GM21381 (cell line): ENCODE results near the gene IQSEC1.

Experiments used
- ATAC-seq: cut with Tn5 transposase; IDR thresholded peaks from one replicate; pipeline ENCODE4 v1.9.1; 2021; ENCODE audit warnings: mild to moderate bottlenecking, moderate library complexity; ENCODE audit not compliant: unreplicated experiment

IQSEC1 gene

GRCh38 chr3:12961007-12961696 lies 112.1 kb downstream of the IQSEC1 start:
- no peak for ATAC-seq

- ATAC-seq: no peak
These were observed 112.7 kb downstream of the IQSEC1 start for GRCh38 chr3:12960497-12960896.

DNA sequence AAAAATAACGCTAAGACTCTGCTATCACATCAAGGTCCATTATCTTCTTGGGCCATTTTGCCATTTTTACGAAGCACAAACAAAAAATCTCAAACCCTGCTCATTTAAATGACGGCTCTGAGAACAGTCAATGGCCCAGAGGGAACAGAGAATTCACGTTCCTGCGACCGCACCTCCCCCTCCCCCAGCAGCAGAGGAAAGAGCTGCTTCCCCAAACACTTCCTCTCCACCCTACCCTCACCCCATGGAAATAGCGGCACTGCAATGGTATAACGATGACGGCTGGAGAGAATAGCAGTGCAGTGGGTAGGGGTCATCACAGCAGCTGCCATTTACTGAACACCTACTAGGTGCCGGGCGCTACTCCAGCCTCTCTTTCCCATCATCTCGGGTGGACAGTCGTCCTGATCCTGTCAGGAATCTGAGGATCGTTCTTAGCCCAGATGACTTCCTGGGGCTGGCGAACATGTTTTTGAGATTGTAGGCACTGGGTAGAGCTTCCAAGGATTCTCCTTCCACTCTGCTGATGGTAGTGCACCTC lies 113.3 kb downstream of the IQSEC1 start:
- no peak for ATAC-seq

GRCh38 chr3:12959410-12959809 lies 113.8 kb downstream of the IQSEC1 start:
- no peak for ATAC-seq

GRCh38 chr3:12957824-12958792 lies 115.1 kb downstream of the IQSEC1 start:
- no peak for ATAC-seq

DNA sequence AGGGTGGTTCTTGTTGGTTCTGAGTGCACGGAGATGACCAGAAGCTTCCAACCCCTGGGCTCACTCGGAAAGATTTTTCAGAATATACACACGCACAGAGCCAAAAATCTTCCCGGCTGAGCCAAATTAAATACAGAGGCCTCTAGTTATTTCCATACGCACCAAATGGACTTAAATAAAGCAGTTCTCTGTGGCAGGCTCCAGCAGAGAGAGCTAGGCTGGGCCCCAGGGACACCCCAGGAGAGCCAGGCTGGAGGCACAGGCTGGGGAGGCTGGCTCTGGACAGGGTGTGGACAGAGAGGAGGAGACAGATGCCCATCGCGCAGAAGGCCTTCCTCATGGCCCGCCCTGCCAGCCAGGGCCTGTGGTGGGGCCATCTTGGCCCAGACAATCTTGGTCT lies 115.9 kb downstream of the IQSEC1 start:
- no peak for ATAC-seq

GRCh38 chr3:12956316-12956660 lies 116.9 kb downstream of the IQSEC1 start:
- no peak for ATAC-seq

DNA sequence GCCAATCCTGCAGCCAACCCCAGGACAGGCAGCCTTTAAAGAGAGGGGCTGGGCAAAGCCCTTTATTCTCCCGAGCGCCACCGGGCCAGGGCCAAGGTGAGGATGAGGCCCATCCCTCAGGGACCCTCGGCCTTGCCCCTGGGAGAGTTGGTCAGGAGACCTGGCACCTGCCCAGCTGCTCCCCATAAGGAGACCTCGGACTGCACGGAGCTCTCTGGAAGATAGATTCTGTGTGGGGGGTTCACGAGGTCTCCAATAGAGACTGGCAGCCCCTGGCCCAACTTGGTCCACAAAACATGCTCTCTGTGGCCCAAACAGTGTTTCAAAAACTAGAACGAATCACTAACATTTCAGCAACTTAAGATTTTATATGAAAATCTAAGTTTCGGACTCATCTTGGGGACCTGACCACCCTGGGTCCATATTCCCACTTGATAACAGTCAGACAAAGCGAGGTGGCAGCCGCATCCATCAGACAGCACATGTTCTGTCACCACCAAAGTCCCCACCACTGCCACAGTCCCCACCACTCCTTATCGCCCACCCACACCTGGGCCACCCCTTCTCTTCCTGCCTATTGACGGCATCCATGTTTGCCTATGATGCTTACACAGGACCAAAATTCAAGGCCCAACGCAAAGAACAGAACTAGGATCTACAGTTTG lies 117.4 kb downstream of the IQSEC1 start:
- ATAC-seq: no peak

- peak; percentile 54 for ATAC-seq
These were observed 118.2 kb downstream of the IQSEC1 start for GRCh38 chr3:12954891-12955650.

DNA sequence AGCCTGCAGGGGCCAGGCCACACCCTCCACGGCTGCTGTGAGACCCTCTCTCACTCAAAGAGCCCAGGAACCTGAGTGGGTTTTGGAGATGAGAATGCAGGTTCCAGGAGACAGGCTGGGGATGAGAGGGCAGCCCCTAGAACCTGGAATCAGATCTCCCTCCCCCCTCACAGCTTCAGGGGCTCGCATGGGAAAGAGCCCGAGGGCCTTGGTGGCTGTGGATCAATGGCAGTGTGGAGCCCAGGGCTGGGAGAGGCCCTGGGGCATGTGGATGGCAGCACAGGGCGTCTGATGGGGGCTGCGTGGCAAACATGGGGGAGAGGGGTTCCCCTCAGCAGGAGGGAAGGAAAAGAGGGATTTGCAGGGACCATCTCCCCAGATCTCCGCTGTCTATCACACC lies 119.0 kb downstream of the IQSEC1 start:
- ATAC-seq: no peak

DNA sequence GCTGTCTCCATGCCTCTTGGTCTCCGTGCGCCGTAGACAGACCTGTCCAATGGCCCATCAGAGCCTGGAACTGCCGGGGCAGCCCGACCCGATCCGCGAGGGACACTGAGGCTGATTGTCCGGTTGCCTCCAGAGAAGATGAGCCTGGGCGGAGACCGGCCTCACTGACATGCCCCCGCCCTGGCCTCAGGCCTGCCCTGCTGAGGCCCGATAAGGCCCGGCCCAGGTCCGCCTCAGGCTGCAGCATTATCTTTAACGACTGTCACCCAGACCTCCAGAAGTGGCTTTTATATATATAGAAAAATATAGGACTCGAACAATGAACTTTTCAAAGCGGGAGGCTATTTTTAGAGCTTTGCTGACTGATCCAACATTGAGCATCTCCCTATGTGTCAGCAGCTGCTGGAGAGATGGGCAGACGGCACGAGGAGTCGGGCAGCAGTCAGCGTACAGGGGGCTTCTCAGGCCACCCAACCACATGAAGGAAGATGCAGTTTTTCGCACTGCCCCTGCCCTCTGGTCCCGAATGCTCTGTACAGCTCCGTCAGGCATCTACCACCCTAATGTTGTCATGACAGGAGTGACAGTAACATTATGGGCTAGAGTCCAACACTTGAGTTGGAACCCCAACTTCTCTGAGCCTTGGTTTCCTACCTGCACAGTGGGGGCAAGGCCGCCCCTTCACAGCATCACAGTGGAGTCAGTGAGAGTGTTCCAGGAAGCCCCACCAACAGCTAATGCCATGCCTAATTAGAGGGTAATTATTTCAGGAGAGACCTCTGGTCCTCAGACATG lies 119.8 kb downstream of the IQSEC1 start:
- no peak for ATAC-seq

- no peak for ATAC-seq
These were observed 120.7 kb downstream of the IQSEC1 start for GRCh38 chr3:12952343-12953200.

- peak; percentile 56 for ATAC-seq
These were observed 124.1 kb downstream of the IQSEC1 start for GRCh38 chr3:12948891-12949711.

DNA sequence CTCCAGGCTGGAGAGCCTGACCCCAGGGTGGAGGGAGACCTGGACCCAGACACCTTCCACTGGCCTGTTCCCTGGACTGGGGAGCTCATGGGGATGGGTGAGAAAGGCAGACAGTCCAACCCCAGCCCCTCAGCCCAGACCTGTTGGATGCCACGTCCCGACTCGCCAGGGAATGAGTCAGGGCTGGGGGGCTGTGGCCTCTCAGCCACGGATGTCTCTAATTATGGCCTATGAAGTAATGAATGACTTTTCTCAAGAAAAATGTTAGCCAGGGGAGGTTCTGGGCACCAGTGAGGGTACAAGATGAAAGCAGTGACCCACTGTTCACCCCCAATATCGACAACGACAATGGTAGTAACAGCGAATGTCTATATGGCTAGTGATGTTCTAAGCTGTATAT lies 124.9 kb downstream of the IQSEC1 start:
- no peak for ATAC-seq

GRCh38 chr3:12947504-12948369 lies 125.5 kb downstream of the IQSEC1 start:
- ATAC-seq: no peak

DNA sequence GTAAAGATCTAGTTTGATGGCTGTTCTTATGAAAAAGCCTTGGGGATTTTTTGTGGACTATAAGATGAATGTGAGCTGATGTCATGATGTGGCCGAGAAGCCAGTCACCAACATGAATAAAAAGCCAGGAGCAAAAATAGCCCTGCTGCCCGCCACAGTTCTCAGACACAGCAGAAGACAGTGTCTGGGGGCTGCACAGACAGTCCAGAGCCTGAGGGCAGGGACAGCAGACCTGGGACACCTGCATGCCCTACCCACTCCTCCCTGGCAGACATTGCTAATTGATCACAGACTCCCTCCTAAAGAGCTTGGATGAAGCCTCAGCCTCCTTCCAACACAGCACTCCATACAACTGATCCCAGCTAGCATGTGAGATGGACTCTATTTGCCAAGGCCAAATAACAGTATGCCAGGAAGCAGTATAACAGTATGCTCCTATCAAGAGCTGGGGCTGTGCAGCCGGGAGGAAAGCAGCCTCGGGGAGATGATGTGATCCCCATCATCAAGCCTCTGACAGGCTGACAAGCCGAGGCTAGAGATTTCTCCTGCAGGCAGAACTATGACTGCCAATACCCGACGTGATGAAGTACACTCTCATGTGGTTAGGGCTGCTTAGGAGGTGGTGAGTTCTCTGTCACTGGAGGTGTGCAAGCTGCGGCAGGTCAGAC lies 126.4 kb downstream of the IQSEC1 start:
- ATAC-seq: no peak

DNA sequence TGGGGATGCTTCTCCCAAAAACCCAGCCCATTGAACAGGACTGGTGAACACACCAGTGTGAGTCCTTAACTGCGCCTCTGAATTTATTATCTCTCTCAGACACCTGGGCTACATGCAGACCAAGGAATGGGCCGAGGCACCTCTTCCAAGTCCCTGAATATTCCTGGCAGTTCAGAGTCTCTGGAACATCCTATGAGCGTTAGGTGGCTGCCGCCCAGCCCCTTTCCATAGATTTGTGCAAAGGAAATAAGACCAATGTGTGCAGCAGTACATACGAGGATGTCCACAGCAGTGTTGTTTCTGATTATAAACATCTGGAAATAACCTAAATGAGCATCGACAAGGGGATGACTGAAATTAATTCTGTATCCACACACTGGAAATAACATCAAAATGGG lies 127.0 kb downstream of the IQSEC1 start:
- no peak for ATAC-seq
